K562 (cell line): Measurements from ENCODE around the gene KRT77. TPM values are rescaled to one million over a fixed set of nuclear protein-coding genes. Genes with fewer than 3 reads are reported as not detected.

Experiments
- ELF4 ChIP-seq: fragments of 450-650 bp; formaldehyde crosslinking; IDR thresholded peaks from 2 replicates; pipeline ENCODE4 v1.4.0; 2022; ENCODE audit warnings: missing genetic modification characterization
- ESRRA ChIP-seq: fragments of 450-650 bp; IDR thresholded peaks from 2 replicates; pipeline ENCODE4 v1.6.1; 2014; ENCODE audit warnings: low read depth, mild to moderate bottlenecking, moderate library complexity, borderline replicate concordance
- FOXA1 ChIP-seq: fragments of 450-650 bp; IDR thresholded peaks from 2 replicates; pipeline ENCODE4 v1.6.1; 2016; ENCODE audit warnings: mild to moderate bottlenecking, borderline replicate concordance
- HDAC3 ChIP-seq: fragments of 450-650 bp; IDR thresholded peaks from 2 replicates; pipeline ENCODE4 v1.6.1; 2018; ENCODE audit warnings: borderline replicate concordance, mild to moderate bottlenecking, moderate library complexity; ENCODE audit not compliant: partially characterized antibody
- HMG20B ChIP-seq: fragments of 250-450 bp; sonication (Bioruptor Pico); IDR thresholded peaks from 2 replicates; pipeline ENCODE4 v1.5.0; 2021; ENCODE audit warnings: mild to moderate bottlenecking
- HMGN3 ChIP-seq: IDR thresholded peaks from 2 replicates; pipeline ENCODE4 v1.6.1; 2011; ENCODE audit warnings: borderline replicate concordance, low read depth, mild to moderate bottlenecking, mixed read lengths, low read length; ENCODE audit not compliant: insufficient read length; ENCODE audit errors: extremely low read depth
- MXI1 ChIP-seq: IDR thresholded peaks from 2 replicates; pipeline ENCODE4 v1.6.1; 2011; ENCODE audit warnings: low read depth, mild to moderate bottlenecking, improper control_type of control experiment, low read length
- MYC ChIP-seq, 2 experiments: fragments of 250-450 bp in 1 of 2; sonication (Bioruptor Pico) in 1 of 2; IDR thresholded peaks; 2 replicates each; pipeline versions ENCODE4 v1.5.1 to v1.6.1; 2012 to 2021; ENCODE audit warnings: low read depth in 2 of 2, borderline replicate concordance in 1 of 2, improper control_type of control experiment in 1 of 2, low read length in 1 of 2, mild to moderate bottlenecking in 1 of 2, moderate library complexity in 1 of 2
- PHF21A ChIP-seq: fragments of 450-650 bp; IDR thresholded peaks from 2 replicates; pipeline ENCODE4 v1.6.1; 2017; ENCODE audit warnings: low read depth, borderline replicate concordance
- SAP30 ChIP-seq: fragments of 200-600 bp; sonication (generic); IDR thresholded peaks from 2 replicates; pipeline ENCODE4 v1.6.1; 2012; ENCODE audit warnings: borderline replicate concordance, low read depth, mild to moderate bottlenecking, moderate library complexity, low read length, control low read depth, inconsistent platforms; ENCODE audit not compliant: insufficient read depth, poor library complexity, severe bottlenecking
- SMARCA4 ChIP-seq: fragments of 450-650 bp; IDR thresholded peaks from 2 replicates; pipeline ENCODE4 v1.6.1; 2016
- SMARCB1 ChIP-seq: IDR thresholded peaks from 2 replicates; pipeline ENCODE4 v1.6.1; 2011; ENCODE audit warnings: improper control_type of control experiment, low read depth; ENCODE audit not compliant: insufficient read length
- SP2 ChIP-seq: IDR thresholded peaks from 2 replicates; pipeline ENCODE4 v1.6.1; 2011; ENCODE audit warnings: mild to moderate bottlenecking, low read depth, low read length, moderate library complexity; ENCODE audit not compliant: poor library complexity, severe bottlenecking; ENCODE audit errors: extremely low read depth
- SREBF1 ChIP-seq: fragments of 150-350 bp; IDR thresholded peaks from 2 replicates; pipeline ENCODE4 v1.6.1; 2014; ENCODE audit warnings: antibody characterized with exemption, low read depth, low read length, borderline replicate concordance
- XRCC4 ChIP-seq: IDR thresholded peaks from one replicate; pipeline ENCODE4 v1.6.1; 2011; ENCODE audit not compliant: insufficient read depth, insufficient read length; ENCODE audit errors: extremely low read depth
- ZBTB5 ChIP-seq: fragments of 450-650 bp; IDR thresholded peaks from 2 replicates; pipeline ENCODE4 v1.6.1; 2017; ENCODE audit warnings: antibody characterized with exemption
- ZNF140 ChIP-seq: fragments of 250-450 bp; sonication (Bioruptor Pico); IDR thresholded peaks from 2 replicates; pipeline ENCODE4 v1.8.0; 2021; ENCODE audit warnings: moderate library complexity, mild to moderate bottlenecking, inconsistent platforms
- ZNF589 ChIP-seq: fragments of 200-800 bp; sonication (Bioruptor generic); IDR thresholded peaks from 2 replicates; pipeline ENCODE4 v1.6.1; 2016; ENCODE audit warnings: low read depth, missing genetic modification characterization, missing compliant biosample characterization
- ZNF639 ChIP-seq, 2 experiments: fragments of 200-800 bp in 1 of 2; sonication (Bioruptor generic) in 1 of 2; sonication (generic) in 1 of 2; formaldehyde crosslinking in 1 of 2; IDR thresholded peaks in 1 of 2; conservative IDR thresholded peaks in 1 of 2; 2 replicates each; pipeline versions ENCODE4 v1.5.0 to v1.6.1; 2016 to 2020; ENCODE audit warnings: missing compliant biosample characterization in 1 of 2, missing genetic modification characterization in 1 of 2, missing genetic modification reagents in 1 of 2
- polyA plus RNA-seq, 8 experiments: library from polyadenylated mRNA; depleted of rRNA in 4 of 8; stranded (reverse) in 5 of 8; unstranded in 3 of 8; fragments of >200 nt; fragmentation: Nextera tagmentation in 2 of 8; fragmentation: Illumina TruSeq in 1 of 8; extraction: Ambion mirVana in 2 of 8; extraction: Trizol in 1 of 8; gene quantifications; 2 replicates each; pipeline versions ENCODE4 v1.2.1 to v1.2.3, GENCODE V29; 2011 to 2014; ENCODE audit warnings: inconsistent platforms in 1 of 8, missing spikeins in 1 of 8
- total RNA-seq, 7 experiments: library from RNA; depleted of rRNA in 6 of 7; stranded (reverse); fragments of >200 nt in 6 of 7; fragmentation: Illumina TruSeq in 2 of 7; extraction: Trizol in 2 of 7; gene quantifications; 2 replicates each; pipeline versions ENCODE4 v1.2.1 to v1.2.3, GENCODE V29; 2011 to 2021; ENCODE audit warnings: low replicate concordance in 1 of 7
- TF ChIP-seq, protein P1 (sequence below): sonication (generic); formaldehyde crosslinking; IDR thresholded peaks from 2 replicates; pipeline ENCODE4 v1.8.1; 2022; ENCODE audit warnings: missing genetic modification reagents

The KRT77 gene
- total and polyA plus RNA-seq, 9 of the 15 experiments (the other 6 are each of a cell fraction or from before 2014, with no cell fraction given): not detected

- peak; percentile 56; the same call in 1 of the 2 replicates for TF ChIP-seq FOXA1
- no peak for TF ChIP-seq SAP30
- TF ChIP-seq ESRRA: peak; percentile 92; the same call in 1 of the 2 replicates
- peak; percentile 78 for TF ChIP-seq HMGN3
- TF ChIP-seq SP2: no peak
- TF ChIP-seq, protein P1, sequence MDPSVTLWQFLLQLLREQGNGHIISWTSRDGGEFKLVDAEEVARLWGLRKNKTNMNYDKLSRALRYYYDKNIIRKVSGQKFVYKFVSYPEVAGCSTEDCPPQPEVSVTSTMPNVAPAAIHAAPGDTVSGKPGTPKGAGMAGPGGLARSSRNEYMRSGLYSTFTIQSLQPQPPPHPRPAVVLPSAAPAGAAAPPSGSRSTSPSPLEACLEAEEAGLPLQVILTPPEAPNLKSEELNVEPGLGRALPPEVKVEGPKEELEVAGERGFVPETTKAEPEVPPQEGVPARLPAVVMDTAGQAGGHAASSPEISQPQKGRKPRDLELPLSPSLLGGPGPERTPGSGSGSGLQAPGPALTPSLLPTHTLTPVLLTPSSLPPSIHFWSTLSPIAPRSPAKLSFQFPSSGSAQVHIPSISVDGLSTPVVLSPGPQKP (CRISPR knock-in tag): no peak
- TF ChIP-seq ZNF140 (CRISPR knock-in tag): no peak
- peak; percentile 79; the same call in 1 of the 2 replicates for TF ChIP-seq MYC (IDR thresholded peaks at IDR 0.05; ENCODE audit: low read depth, low read length)
- TF ChIP-seq MYC (CRISPR knock-in tag; IDR thresholded peaks at IDR 0.05; ENCODE audit: borderline replicate concordance, low read depth): peak; percentile 59; the same call in 1 of the 2 replicates
- TF ChIP-seq XRCC4: no peak
- no peak for TF ChIP-seq SREBF1
- peak; percentile 73 for TF ChIP-seq PHF21A
- no peak for TF ChIP-seq HMG20B (CRISPR knock-in tag)
- 0 out of 2 replicates have a peak, but pooled peaks have one; percentile 47 for TF ChIP-seq MXI1
- TF ChIP-seq HDAC3: peak; percentile 97
- TF ChIP-seq SMARCB1: peak; percentile 81
- TF ChIP-seq ZNF639 (CRISPR knock-in tag; conservative IDR thresholded peaks at IDR 0.05 in 1 of 2, IDR thresholded peaks at IDR 0.05 in 1 of 2): peak in 1 of 2 experiments; percentile 92; a peak in 2 of 4 replicates
- peak; percentile 98 for TF ChIP-seq SMARCA4
- TF ChIP-seq ZNF589 (CRISPR knock-in tag): peak; percentile 98
- no peak for TF ChIP-seq ZBTB5
- TF ChIP-seq ELF4 (CRISPR knock-in tag): peak; percentile 39
These were observed 41.0 kb downstream of the KRT77 start (continued) for GRCh38 chr12:52662093-52662917.
